Right lobe of liver (tissue), 6 donors: ENCODE measurements around the gene ZDHHC5. TPM values are rescaled to one million over a fixed set of nuclear protein-coding genes. Genes with fewer than 3 reads are reported as not detected.

Experiments used
- ATAC-seq, 4 donors: fragments of 200-7000 bp; cut with Tn5 transposase; one replicate each; pipeline ENCODE4 v1.9.1; 2020; ENCODE audit warnings: mild to moderate bottlenecking in 4 of 4, moderate library complexity in 4 of 4
- DNase-seq, 3 donors: peaks; one replicate each; pipeline ENCODE4 v3.0.0-alpha.2; 2020
- H3K27ac ChIP-seq, 3 donors: fragments of 200-600 bp; one replicate each; pipeline ENCODE4 v1.8.0; 2022
- H3K27me3 ChIP-seq, 2 donors: fragments of 200-600 bp; one replicate each; pipeline ENCODE4 v1.8.0; 2022
- H3K36me3 ChIP-seq, 4 donors: fragments of 200-600 bp; sonication (generic) in 1 of 4; one replicate each; pipeline versions ENCODE4 v1.5.1 to v1.8.0; 2017 to 2022; ENCODE audit warnings: control low read depth in 1 of 4
- H3K4me1 ChIP-seq, 4 donors: fragments of 200-600 bp; sonication (generic) in 1 of 4; one replicate each; pipeline versions ENCODE4 v1.5.1 to v1.8.0; 2017 to 2022; ENCODE audit warnings: control low read depth in 1 of 4
- H3K4me3 ChIP-seq, 3 donors: fragments of 200-600 bp; one replicate each; pipeline ENCODE4 v1.8.0; 2022
- H3K9me3 ChIP-seq, 4 donors: fragments of 200-600 bp; sonication (generic) in 1 of 4; one replicate each; pipeline versions ENCODE4 v1.5.1 to v1.8.0; 2017 to 2022; ENCODE audit warnings: control low read depth in 1 of 4
- POLR2A ChIP-seq: fragments of 450-650 bp; IDR thresholded peaks from one replicate; pipeline ENCODE4 v1.6.1; 2017; ENCODE audit warnings: antibody characterized with exemption, mild to moderate bottlenecking
- WGBS: methylation state at CpG from one replicate; pipeline ENCODE4 v1.1.6; 2018; ENCODE audit warnings: low coverage, low lambda C conversion rate; ENCODE audit not compliant: insufficient coverage; ENCODE audit errors: missing lambda C conversion rate; 5-methylcytosine and 5-hydroxymethylcytosine counted together
- intact Hi-C, 2 donors: fragments of 100-400 bp; cut with DNase I; formaldehyde crosslinking; loops; one replicate each; pipeline versions ENCODE4 v1.11.2 to v1.14.1; 2022
- total RNA-seq, 6 experiments: library from RNA; depleted of rRNA in 2 of 6; stranded (reverse); fragments of >200 nt in 2 of 6; fragmentation: NEBNext Ultra II Directional in 3 of 6; extraction: Animal tissue kit (Norgen Biotek cat#: 25700) in 3 of 6; gene quantifications; one replicate each; pipeline versions ENCODE4 v1.1.0 to v1.2.4, GENCODE V29; 2016 to 2023
- TF ChIP-seq, protein P1 (sequence below), 4 donors: fragments of 200-600 bp in 3 of 4; fragments of 450-650 bp in 1 of 4; IDR thresholded peaks; one replicate each; pipeline versions ENCODE4 v1.5.1 to v1.8.0; 2016 to 2022; ENCODE audit warnings: antibody characterized with exemption in 4 of 4, mild to moderate bottlenecking in 2 of 4
- donor health status: DM: no; HTN: yes; CAD: no.
- donor health status: DM: no; HTN: no; CAD: no.
- donor health status: DM: no; HTN: no; CAD: no.
- donor health status: DM: no; HTN: yes; CAD: no.
- donor health status: DM: no; HTN: yes; CAD: no.

Gene ZDHHC5
- total RNA-seq, 6 experiments from 2014 or later = 27.0 to 35.7 (median 33.6) TPM

DNA sequence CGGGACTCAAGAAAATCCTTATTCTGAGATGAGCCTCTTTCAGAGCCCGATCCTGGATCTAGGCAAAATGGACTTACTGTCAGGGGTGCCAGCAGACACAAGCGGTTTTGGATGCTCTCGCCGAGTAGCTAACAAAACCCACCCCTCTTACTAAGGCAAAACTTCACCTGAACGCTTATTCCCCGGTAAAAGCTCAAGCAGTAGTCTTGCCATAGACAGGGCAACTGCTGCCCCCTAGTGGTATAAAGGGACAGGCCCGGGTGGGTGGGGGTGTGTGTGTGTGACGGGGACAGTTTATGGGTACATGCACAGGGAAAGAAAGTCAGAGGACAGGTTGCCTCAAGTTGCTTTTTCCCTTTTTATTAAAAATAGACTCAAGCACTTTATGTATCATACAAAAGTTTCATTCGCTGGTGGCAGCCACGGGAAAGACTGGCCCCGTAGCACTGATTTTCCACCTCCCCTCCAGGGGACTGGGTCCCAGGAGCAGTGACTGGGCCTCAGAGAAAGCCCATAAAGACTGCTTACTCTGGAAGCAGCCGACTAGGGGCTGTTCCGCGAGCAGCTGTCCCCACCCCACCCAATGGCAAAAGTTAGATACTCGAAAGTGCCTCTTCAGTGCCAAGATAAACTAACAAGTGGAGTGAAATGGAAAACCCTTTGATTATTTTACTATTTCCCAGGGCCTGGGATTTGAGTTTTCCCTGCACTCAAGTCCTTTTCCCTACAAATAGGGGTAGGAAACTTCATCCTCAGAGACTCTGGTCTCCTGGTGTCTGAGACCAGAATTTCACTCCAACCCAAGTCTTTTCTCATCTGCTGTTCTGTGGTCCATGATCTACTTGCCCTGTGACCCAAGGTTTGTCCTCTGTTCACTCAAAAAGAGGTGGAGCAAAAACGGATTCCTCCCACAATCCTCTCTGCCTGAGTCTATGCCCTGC, 22.9 kb upstream of the ZDHHC5 start:
- Histone ChIP-seq H3K9me3 (no peaks in the 10 kb centered on the region), H3K4me1 (peaks cover 0 to 29% (median under 1%) of the 10 kb centered on the region in 4 donors), H3K27me3 (peaks cover 0 to 11% of the 10 kb centered on the region in 2 donors), H3K4me3 (no peak overlapping the region), H3K36me3 (no peaks in the 10 kb centered on the region), H3K27ac (no peak overlapping the region)
- TF ChIP-seq, protein P1, sequence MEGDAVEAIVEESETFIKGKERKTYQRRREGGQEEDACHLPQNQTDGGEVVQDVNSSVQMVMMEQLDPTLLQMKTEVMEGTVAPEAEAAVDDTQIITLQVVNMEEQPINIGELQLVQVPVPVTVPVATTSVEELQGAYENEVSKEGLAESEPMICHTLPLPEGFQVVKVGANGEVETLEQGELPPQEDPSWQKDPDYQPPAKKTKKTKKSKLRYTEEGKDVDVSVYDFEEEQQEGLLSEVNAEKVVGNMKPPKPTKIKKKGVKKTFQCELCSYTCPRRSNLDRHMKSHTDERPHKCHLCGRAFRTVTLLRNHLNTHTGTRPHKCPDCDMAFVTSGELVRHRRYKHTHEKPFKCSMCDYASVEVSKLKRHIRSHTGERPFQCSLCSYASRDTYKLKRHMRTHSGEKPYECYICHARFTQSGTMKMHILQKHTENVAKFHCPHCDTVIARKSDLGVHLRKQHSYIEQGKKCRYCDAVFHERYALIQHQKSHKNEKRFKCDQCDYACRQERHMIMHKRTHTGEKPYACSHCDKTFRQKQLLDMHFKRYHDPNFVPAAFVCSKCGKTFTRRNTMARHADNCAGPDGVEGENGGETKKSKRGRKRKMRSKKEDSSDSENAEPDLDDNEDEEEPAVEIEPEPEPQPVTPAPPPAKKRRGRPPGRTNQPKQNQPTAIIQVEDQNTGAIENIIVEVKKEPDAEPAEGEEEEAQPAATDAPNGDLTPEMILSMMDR (IDR thresholded peaks at IDR 0.05) = peak; percentile 75 to 88 (median 84)
- no peak for TF ChIP-seq POLR2A
- DNase-seq (peak; percentile 71 to 84 (median 76)), ATAC-seq (peak; percentile 63 to 80 (median 79))
- intact Hi-C loops = loop anchor here (5.0 to 10.0 kb wide), 3 partner anchors 78 to 300 kb away; partner anchors contain the start of genes RTN4RL2 (in 1 of the 2) and UBE2L6 (in 1 of the 2)
- WGBS = 9% methylated on average over 15 of the region's 17 CpGs

DNA sequence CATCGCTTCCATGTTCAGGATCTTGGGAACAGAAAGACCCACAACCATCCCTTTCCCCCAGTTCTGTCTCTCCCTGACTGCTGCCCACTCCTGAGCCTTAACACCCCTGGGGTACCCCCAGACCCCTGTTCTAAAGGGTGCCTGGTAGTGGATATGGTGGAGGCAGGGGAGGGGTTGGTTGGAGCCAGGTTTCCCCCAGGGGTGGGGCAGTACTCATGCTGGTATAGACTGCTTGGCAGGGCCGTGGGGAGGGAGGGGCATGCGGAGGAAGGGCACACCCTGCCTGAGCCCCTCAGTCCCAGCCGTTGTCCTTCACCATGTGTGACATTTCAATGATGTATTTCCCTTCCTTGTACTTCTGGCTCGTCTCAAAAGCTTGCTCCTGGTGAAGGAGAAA, 22.2 kb upstream of the ZDHHC5 start:
- no peak for DNase-seq
- no peak overlapping the region for H3K27ac ChIP-seq
- intact Hi-C loops = loop anchor here (10.0 kb wide), 2 partner anchors 181 to 301 kb away; partner anchors contain the start of gene RTN4RL2 (in 1 of the 2)

DNA sequence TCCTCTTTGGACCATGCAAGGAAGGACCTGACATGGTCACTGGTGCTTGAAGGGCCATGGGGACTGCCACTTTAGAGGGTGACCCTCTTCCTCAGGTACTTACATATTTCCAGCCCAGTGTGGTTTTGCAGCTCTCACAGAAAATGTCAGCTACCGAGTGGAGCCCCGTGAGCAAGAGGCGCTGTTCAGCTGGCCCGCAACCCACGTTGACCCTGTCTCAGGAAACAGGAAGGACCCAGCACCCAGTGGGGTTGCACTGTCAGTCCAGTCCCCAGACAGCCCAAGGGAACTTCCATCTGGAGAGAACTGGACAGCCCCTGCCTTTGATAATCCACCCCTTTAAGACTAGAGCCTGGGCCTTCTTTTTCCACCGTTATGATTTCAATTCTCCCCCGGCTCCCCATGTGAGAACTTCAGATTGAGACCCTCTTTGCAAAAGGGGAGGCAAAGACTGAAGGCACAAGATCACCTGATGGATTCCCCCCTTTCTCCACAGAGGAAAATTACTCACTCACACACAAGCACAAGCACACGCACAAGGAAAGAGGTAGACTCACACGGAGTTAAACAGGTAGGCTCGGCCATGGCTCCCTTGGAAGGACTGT, 21.6 kb upstream of the ZDHHC5 start:
- DNase-seq (no peak), ATAC-seq (peak in 1 of 4 donors; percentile 6)
- intact Hi-C loops = loop anchor here (10.0 kb wide), 2 partner anchors 181 to 301 kb away; partner anchors contain the start of gene RTN4RL2 (in 1 of the 2)

More for the DNA sequence above, 22.2 kb upstream of the ZDHHC5 start:
- H3K4me3 ChIP-seq = no peak overlapping the region
- TF ChIP-seq, protein P1 (IDR thresholded peaks at IDR 0.05) = no peak
- TF ChIP-seq POLR2A = no peak
- no peak for ATAC-seq
- no peaks in the 10 kb centered on the region for H3K9me3 ChIP-seq
- H3K4me1 ChIP-seq = peaks cover 0 to 22% (median 0%) of the 10 kb centered on the region in 4 donors
- no peaks in the 10 kb centered on the region for H3K36me3 ChIP-seq
- peaks cover 0 to 11% of the 10 kb centered on the region in 2 donors for H3K27me3 ChIP-seq
- 71% methylated on average over 1 of the region's 5 CpGs for WGBS

DNA sequence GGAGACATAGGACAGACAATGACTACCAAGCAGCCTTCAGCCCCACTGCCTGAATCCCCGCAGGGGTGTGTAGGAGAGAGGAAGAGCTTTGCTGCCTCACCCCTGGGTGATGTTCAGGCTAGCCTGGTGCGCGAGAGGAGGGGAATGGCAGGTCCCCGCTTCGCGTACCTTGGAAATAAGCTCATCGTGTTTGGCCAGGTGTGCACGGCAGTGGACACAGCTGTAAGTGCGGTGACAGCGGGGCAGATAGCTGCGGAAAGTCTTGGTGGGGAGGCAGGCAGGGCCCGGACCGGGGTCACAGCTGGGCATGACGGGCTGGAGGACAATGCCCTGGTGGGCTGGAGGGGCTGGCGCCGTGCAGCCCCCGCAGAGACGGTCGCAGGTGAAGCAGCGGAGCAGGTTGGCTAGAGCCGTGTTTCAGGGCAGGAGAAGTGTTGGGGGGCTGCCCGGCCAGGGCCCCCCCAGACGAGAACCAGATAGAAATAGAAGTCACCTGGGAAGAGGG, 21.1 kb upstream of the ZDHHC5 start:
- WGBS = 22% methylated on average over 18 of the region's 23 CpGs
- Histone ChIP-seq H3K4me3 (no peak overlapping the region), H3K9me3 (no peaks in the 10 kb centered on the region), H3K4me1 (peaks cover 0 to 13% (median 0%) of the 10 kb centered on the region in 4 donors), H3K36me3 (no peaks in the 10 kb centered on the region), H3K27me3 (peaks cover 0 to 11% of the 10 kb centered on the region in 2 donors), H3K27ac (no peak overlapping the region)
- DNase-seq (no peak), ATAC-seq (no peak)
- TF ChIP-seq, protein P1 (IDR thresholded peaks at IDR 0.05) = no peak
- TF ChIP-seq POLR2A = no peak
- intact Hi-C loops = loop anchor here (10.0 kb wide), 2 partner anchors 182 to 302 kb away; partner anchors contain the start of gene RTN4RL2 (in 1 of the 2)

More for the DNA sequence above, 21.6 kb upstream of the ZDHHC5 start:
- no peak overlapping the region for H3K4me3 ChIP-seq
- TF ChIP-seq POLR2A = no peak
- TF ChIP-seq, protein P1 (IDR thresholded peaks at IDR 0.05) = no peak
- 37% methylated on average over 3 of the region's 10 CpGs for WGBS
- no peaks in the 10 kb centered on the region for H3K36me3 ChIP-seq
- no peak overlapping the region for H3K27ac ChIP-seq
- H3K4me1 ChIP-seq = peaks cover 0 to 16% (median 0%) of the 10 kb centered on the region in 4 donors
- H3K27me3 ChIP-seq = peaks cover 0 to 11% of the 10 kb centered on the region in 2 donors
- H3K9me3 ChIP-seq = no peaks in the 10 kb centered on the region
